ENCODE results near the gene BAG5.

DNA sequence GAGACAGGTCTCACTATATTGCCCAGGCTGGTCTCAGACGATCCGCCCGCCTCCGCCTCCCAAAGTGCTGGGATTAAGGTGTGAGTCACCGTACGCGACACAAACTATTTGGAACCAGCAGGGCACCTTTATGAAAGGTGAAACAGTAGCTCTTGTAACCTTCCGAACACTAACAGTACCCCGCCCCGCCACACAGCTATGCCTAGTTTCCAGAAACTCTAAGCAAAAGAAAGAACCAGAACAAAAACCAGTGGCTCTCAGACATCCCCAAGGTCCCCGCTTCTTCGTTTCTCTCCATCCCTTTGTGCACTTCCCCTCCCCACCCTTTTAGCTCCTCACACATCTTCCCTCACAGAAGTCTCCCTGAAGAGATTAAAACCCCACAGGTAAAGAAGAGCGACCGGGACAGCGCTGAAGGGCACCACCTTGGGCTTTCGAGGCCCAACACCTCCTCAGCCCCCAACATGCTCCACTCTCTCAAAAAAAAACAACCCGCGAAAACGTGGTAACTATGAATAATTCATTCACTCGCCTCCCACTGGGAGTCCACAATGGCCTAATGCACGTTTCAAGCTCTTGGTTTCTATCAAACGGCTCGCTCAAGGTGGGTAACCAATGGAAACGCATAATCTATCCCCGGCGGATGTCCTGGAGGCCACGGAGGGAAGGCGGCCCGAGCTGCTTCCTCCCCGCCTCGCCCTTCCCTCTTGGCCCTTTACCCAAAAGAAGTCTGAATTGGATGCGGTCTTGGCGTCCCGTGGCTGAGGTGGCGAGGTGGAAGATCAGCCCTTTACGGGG is 877 bp downstream of the BAG5 start:
- TF ChIP-seq GATA2 (IDR thresholded peaks at IDR 0.05; ENCODE audit: low read depth, low read length), result no peak
- TF ChIP-seq GATA3 (IDR thresholded peaks at IDR 0.05; ENCODE audit: low read depth, low read length), result no peak

Data from SH-SY5Y (cell line).